PC-3 (cell line): Measurements from ENCODE around the gene RHEBL1.

ENCODE experiments used
- CTCF ChIP-seq: fragments of 300-600 bp; sonication (generic); conservative IDR thresholded peaks from 2 replicates; pipeline ENCODE4 v1.5.1; 2017; ENCODE audit warnings: antibody characterized with exemption, low read depth, mild to moderate bottlenecking, low read length
- EZH2 ChIP-seq: fragments of 300-600 bp; sonication (generic); IDR thresholded peaks from one replicate; pipeline ENCODE4 v1.6.1; 2017; ENCODE audit warnings: antibody characterized with exemption, mild to moderate bottlenecking, low read length; ENCODE audit not compliant: unreplicated experiment
- EZH2phosphoT487 ChIP-seq: fragments of 300-600 bp; sonication (generic); IDR thresholded peaks from 2 replicates; pipeline ENCODE4 v1.6.1; 2018; ENCODE audit warnings: mild to moderate bottlenecking, antibody characterized with exemption, low read length, borderline replicate concordance

- TF ChIP-seq CTCF = no peak
- TF ChIP-seq EZH2 = no peak
- no peak for TF ChIP-seq EZH2phosphoT487
These were observed 28.9 kb upstream of the RHEBL1 start for GRCh38 chr12:49098703-49099102.
